ENCODE data around the gene B3GAT3.

DNA sequence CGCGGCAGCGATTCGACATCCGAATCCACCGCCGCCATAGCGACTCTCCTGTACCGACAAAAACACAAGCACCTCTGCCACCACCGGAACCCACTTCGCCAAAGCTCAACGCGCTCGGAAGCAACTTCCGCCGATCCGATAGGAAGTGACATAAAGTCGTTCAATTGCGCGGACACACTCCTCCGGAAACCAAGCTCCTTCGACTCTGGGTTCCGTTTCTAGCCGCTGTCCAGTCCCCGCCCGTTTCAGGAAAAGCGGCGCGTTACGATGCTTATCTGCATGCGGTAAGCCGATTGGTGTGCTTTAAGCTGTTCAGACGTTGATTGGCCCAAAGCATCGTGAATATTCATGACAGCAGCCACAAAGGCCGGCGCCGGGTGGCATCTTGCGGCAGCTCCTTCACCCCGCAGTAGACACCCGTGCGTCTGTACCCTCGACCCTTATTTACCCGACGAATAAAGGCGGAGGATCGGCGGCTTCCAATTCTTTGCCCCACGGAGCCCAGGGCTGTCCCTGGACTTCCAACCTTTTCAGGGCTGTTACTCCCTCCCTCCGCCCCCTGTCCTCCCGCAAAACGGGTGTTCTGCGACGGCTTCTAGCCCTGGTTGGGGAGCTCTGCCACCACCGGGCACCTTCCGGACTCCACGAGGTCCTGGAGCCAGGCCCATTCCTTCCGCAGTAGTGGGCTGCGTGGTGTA is 30.2 kb downstream of the B3GAT3 start, which contains the start of gene TUT1:
- peak in 1 of 4 donors; percentile 64 for TF ChIP-seq POLR2A (IDR thresholded peaks at IDR 0.05)
- TF ChIP-seq, protein P1, sequence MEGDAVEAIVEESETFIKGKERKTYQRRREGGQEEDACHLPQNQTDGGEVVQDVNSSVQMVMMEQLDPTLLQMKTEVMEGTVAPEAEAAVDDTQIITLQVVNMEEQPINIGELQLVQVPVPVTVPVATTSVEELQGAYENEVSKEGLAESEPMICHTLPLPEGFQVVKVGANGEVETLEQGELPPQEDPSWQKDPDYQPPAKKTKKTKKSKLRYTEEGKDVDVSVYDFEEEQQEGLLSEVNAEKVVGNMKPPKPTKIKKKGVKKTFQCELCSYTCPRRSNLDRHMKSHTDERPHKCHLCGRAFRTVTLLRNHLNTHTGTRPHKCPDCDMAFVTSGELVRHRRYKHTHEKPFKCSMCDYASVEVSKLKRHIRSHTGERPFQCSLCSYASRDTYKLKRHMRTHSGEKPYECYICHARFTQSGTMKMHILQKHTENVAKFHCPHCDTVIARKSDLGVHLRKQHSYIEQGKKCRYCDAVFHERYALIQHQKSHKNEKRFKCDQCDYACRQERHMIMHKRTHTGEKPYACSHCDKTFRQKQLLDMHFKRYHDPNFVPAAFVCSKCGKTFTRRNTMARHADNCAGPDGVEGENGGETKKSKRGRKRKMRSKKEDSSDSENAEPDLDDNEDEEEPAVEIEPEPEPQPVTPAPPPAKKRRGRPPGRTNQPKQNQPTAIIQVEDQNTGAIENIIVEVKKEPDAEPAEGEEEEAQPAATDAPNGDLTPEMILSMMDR (IDR thresholded peaks at IDR 0.05): peak in 1 of 7 experiments; percentile 10
- TF ChIP-seq POLR2AphosphoS5 (IDR thresholded peaks at IDR 0.05): peak; percentile 96 to 99 (median 98)
- TF ChIP-seq EP300 (IDR thresholded peaks at IDR 0.05): no peak
